GM12878 (cell line): Measurements from ENCODE around the gene RPL18.

Experiments
- EGR1 ChIP-seq, 2 experiments: IDR thresholded peaks; 1 replicate in 1 of 2; 2 replicates in 1 of 2; pipeline ENCODE4 v1.6.1; 2011 to 2012; ENCODE audit warnings: low read depth in 2 of 2, low read length in 2 of 2, borderline replicate concordance in 1 of 2, mild to moderate bottlenecking in 1 of 2, moderate library complexity in 1 of 2
- TCF3 ChIP-seq: IDR thresholded peaks from 2 replicates; pipeline ENCODE4 v1.6.1; 2012; ENCODE audit warnings: low read depth, mild to moderate bottlenecking, low read length, borderline replicate concordance; ENCODE audit not compliant: insufficient read depth
- ZSCAN29 ChIP-seq: fragments of 450-650 bp; IDR thresholded peaks from 2 replicates; pipeline ENCODE4 v1.6.1; 2017; ENCODE audit warnings: mild to moderate bottlenecking, moderate library complexity
- TF ChIP-seq, protein P1 (sequence below), 3 experiments: IDR thresholded peaks in 2 of 3; conservative IDR thresholded peaks in 1 of 3; 2 replicates each; pipeline ENCODE4 v1.5.1; 2011; ENCODE audit warnings: low read depth in 3 of 3, low read length in 3 of 3, mild to moderate bottlenecking in 3 of 3, control low read depth in 2 of 3, moderate library complexity in 2 of 3, inconsistent platforms in 1 of 3, mixed read lengths in 1 of 3; ENCODE audit not compliant: control insufficient read depth in 2 of 3, insufficient read depth in 1 of 3; ENCODE audit errors: extremely low read depth in 1 of 3

GRCh38 chr19:48627865-48628314 is 8.9 kb upstream of the RPL18 start:
- TF ChIP-seq TCF3 (no peak), EGR1 (IDR thresholded peaks at IDR 0.05; ENCODE audit: borderline replicate concordance in 1 of 2, low read depth in 2 of 2, low read length in 2 of 2) (no peak), ZSCAN29 (no peak)
- TF ChIP-seq, protein P1, sequence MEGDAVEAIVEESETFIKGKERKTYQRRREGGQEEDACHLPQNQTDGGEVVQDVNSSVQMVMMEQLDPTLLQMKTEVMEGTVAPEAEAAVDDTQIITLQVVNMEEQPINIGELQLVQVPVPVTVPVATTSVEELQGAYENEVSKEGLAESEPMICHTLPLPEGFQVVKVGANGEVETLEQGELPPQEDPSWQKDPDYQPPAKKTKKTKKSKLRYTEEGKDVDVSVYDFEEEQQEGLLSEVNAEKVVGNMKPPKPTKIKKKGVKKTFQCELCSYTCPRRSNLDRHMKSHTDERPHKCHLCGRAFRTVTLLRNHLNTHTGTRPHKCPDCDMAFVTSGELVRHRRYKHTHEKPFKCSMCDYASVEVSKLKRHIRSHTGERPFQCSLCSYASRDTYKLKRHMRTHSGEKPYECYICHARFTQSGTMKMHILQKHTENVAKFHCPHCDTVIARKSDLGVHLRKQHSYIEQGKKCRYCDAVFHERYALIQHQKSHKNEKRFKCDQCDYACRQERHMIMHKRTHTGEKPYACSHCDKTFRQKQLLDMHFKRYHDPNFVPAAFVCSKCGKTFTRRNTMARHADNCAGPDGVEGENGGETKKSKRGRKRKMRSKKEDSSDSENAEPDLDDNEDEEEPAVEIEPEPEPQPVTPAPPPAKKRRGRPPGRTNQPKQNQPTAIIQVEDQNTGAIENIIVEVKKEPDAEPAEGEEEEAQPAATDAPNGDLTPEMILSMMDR (IDR thresholded peaks at IDR 0.05 in 2 of 3, conservative IDR thresholded peaks at IDR 0.05 in 1 of 3; ENCODE audit: control insufficient read depth in 2 of 3, extremely low read depth in 1 of 3, insufficient read depth in 1 of 3, low read depth in 3 of 3, low read length in 3 of 3) = no peak
